H1 (cell line): ENCODE measurements around the gene AGER.

Experiments used
- CEBPB ChIP-seq: IDR thresholded peaks from 2 replicates; pipeline ENCODE4 v1.6.1; 2012; ENCODE audit warnings: low read depth, low read length
- CTCF ChIP-seq, 3 experiments: IDR thresholded peaks; 1 replicate in 2 of 3; 2 replicates in 1 of 3; pipeline versions ENCODE4 v1.5.1 to v1.6.1; 2011; ENCODE audit warnings: low read length in 3 of 3, mild to moderate bottlenecking in 3 of 3, inconsistent platforms in 2 of 3, low read depth in 1 of 3, moderate library complexity in 1 of 3; ENCODE audit not compliant: insufficient read depth in 1 of 3; ENCODE audit errors: control extremely low read depth in 1 of 3
- EZH2 ChIP-seq: fragments of 200-600 bp; sonication (generic); IDR thresholded peaks from 2 replicates; pipeline ENCODE4 v1.7.1; 2012; ENCODE audit warnings: low read depth, mild to moderate bottlenecking, moderate library complexity, low read length, inconsistent platforms; ENCODE audit not compliant: severe bottlenecking
- POLR2A ChIP-seq, 2 experiments: IDR thresholded peaks; 1 replicate in 1 of 2; 2 replicates in 1 of 2; pipeline ENCODE4 v1.6.1; 2011; ENCODE audit warnings: low read depth in 2 of 2, low read length in 2 of 2, mild to moderate bottlenecking in 2 of 2; ENCODE audit errors: control extremely low read depth in 1 of 2
- POLR2AphosphoS5 ChIP-seq: IDR thresholded peaks from 2 replicates; pipeline ENCODE4 v1.6.1; 2011; ENCODE audit warnings: low read depth, low read length
- RXRA ChIP-seq: IDR thresholded peaks from 2 replicates; pipeline ENCODE4 v1.6.1; 2011; ENCODE audit warnings: low read depth, mild to moderate bottlenecking, low read length, moderate library complexity; ENCODE audit not compliant: insufficient read depth
- SP1 ChIP-seq: IDR thresholded peaks from 2 replicates; pipeline ENCODE4 v1.6.1; 2011; ENCODE audit warnings: low read depth, low read length
- TCF12 ChIP-seq: IDR thresholded peaks from 2 replicates; pipeline ENCODE4 v1.6.1; 2011; ENCODE audit warnings: low read depth, mild to moderate bottlenecking, low read length
- ZNF274 ChIP-seq: IDR thresholded peaks from 2 replicates; pipeline ENCODE4 v1.7.0; 2012; ENCODE audit warnings: low read length, borderline replicate concordance; ENCODE audit errors: extremely low read depth
- TF ChIP-seq, protein P1 (sequence below): IDR thresholded peaks from 2 replicates; pipeline ENCODE4 v1.6.1; 2012; ENCODE audit warnings: low read length, inconsistent platforms
- TF ChIP-seq, protein P2 (sequence below): IDR thresholded peaks from 2 replicates; pipeline ENCODE4 v1.6.1; 2011; ENCODE audit warnings: low read length, improper control_type of control experiment

- TF ChIP-seq, protein P1, sequence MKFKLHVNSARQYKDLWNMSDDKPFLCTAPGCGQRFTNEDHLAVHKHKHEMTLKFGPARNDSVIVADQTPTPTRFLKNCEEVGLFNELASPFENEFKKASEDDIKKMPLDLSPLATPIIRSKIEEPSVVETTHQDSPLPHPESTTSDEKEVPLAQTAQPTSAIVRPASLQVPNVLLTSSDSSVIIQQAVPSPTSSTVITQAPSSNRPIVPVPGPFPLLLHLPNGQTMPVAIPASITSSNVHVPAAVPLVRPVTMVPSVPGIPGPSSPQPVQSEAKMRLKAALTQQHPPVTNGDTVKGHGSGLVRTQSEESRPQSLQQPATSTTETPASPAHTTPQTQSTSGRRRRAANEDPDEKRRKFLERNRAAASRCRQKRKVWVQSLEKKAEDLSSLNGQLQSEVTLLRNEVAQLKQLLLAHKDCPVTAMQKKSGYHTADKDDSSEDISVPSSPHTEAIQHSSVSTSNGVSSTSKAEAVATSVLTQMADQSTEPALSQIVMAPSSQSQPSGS = no peak
- no peak for TF ChIP-seq RXRA
- no peak for TF ChIP-seq SP1
- no peak for TF ChIP-seq POLR2A (IDR thresholded peaks at IDR 0.05; ENCODE audit: control extremely low read depth in 1 of 2, low read depth in 2 of 2, low read length in 2 of 2)
- no peak for TF ChIP-seq CTCF (IDR thresholded peaks at IDR 0.05; ENCODE audit: control extremely low read depth in 1 of 3, insufficient read depth in 1 of 3, low read depth in 1 of 3, low read length in 3 of 3)
- no peak for TF ChIP-seq EZH2
- no peak for TF ChIP-seq POLR2AphosphoS5
- TF ChIP-seq, protein P2, sequence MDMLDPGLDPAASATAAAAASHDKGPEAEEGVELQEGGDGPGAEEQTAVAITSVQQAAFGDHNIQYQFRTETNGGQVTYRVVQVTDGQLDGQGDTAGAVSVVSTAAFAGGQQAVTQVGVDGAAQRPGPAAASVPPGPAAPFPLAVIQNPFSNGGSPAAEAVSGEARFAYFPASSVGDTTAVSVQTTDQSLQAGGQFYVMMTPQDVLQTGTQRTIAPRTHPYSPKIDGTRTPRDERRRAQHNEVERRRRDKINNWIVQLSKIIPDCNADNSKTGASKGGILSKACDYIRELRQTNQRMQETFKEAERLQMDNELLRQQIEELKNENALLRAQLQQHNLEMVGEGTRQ = no peak
- no peak for TF ChIP-seq ZNF274
- no peak for TF ChIP-seq CEBPB
- TF ChIP-seq TCF12 = no peak
Measured at GRCh38 chr6:32152769-32153563, 31.1 kb downstream of the AGER start.
